Neural progenitor cell (in vitro differentiated cells): Measurements from ENCODE around the gene PLK1. TPM values are rescaled to one million over a fixed set of nuclear protein-coding genes. Genes with fewer than 3 reads are reported as not detected.
"Not testable (repeated sequence)": the region's sequence is repeated elsewhere in the genome, so short reads cannot be mapped to it uniquely, and the experiment has no call there.

Experiments
- DNase-seq: peaks from one replicate; pipeline ENCODE4 v3.0.0-alpha.2; 2016; ENCODE audit warnings: low spot score
- H2AFZ ChIP-seq: fragments of 200-600 bp; sonication (generic); replicated peaks from 2 replicates; pipeline ENCODE4 v1.6.1; 2016; ENCODE audit warnings: antibody characterized with exemption
- H3F3A ChIP-seq: fragments of 200-600 bp; sonication (generic); 2 replicates; pipeline ENCODE4 v1.6.1; 2016; ENCODE audit warnings: antibody characterized with exemption, low read depth
- H3K27ac ChIP-seq: fragments of 200-600 bp; sonication (generic); 2 replicates; pipeline ENCODE4 v1.5.1; 2016; ENCODE audit warnings: mild to moderate bottlenecking
- H3K27me3 ChIP-seq: fragments of 200-600 bp; sonication (generic); 2 replicates; pipeline ENCODE4 v1.6.1; 2016; ENCODE audit warnings: mild to moderate bottlenecking, moderate library complexity
- H3K36me3 ChIP-seq: fragments of 200-600 bp; sonication (generic); 2 replicates; pipeline ENCODE4 v1.5.1; 2016
- H3K4me1 ChIP-seq: fragments of 200-600 bp; sonication (generic); 2 replicates; pipeline ENCODE4 v1.6.1; 2016; ENCODE audit warnings: mixed run types
- H3K4me2 ChIP-seq: fragments of 200-600 bp; sonication (generic); 2 replicates; pipeline ENCODE4 v1.6.1; 2016
- H3K4me3 ChIP-seq: fragments of 200-600 bp; sonication (generic); 2 replicates; pipeline ENCODE4 v1.5.1; 2016
- H3K79me2 ChIP-seq: fragments of 200-600 bp; sonication (generic); 2 replicates; pipeline ENCODE4 v1.6.1; 2016; ENCODE audit warnings: low read depth
- H3K9ac ChIP-seq: fragments of 200-600 bp; sonication (generic); 2 replicates; pipeline ENCODE4 v1.6.1; 2016
- H3K9me3 ChIP-seq: fragments of 200-600 bp; sonication (generic); 2 replicates; pipeline ENCODE4 v1.5.1; 2016; ENCODE audit warnings: low read depth
- H4K20me1 ChIP-seq: fragments of 200-600 bp; sonication (generic); 2 replicates; pipeline ENCODE4 v1.6.1; 2016; ENCODE audit warnings: low read depth
- H3K27ac Mint-ChIP-seq: 3 replicates; pipeline ENCODE4 v1.8.0; 2021; ENCODE audit warnings: mixed read lengths
- H3K27me3 Mint-ChIP-seq: 2 replicates; pipeline ENCODE4 v1.8.0; 2022; ENCODE audit warnings: low read depth, mild to moderate bottlenecking, inconsistent platforms, moderate library complexity, mixed read lengths; ENCODE audit not compliant: insufficient read depth
- H3K36me3 Mint-ChIP-seq: 3 replicates; pipeline ENCODE4 v1.8.0; 2021; ENCODE audit warnings: mixed read lengths
- H3K4me1 Mint-ChIP-seq: 3 replicates; pipeline ENCODE4 v1.8.0; 2021; ENCODE audit warnings: mixed read lengths
- H3K4me3 Mint-ChIP-seq: 3 replicates; pipeline ENCODE4 v1.8.0; 2021; ENCODE audit warnings: mild to moderate bottlenecking, moderate library complexity, mixed read lengths
- H3K9me3 Mint-ChIP-seq: 3 replicates; pipeline ENCODE4 v1.8.0; 2020; ENCODE audit warnings: mixed read lengths
- CTCF ChIP-seq: fragments of 200-600 bp; sonication (generic); IDR thresholded peaks from 2 replicates; pipeline ENCODE4 v1.5.1; 2017; ENCODE audit warnings: antibody characterized with exemption, mild to moderate bottlenecking
- EZH2 ChIP-seq: fragments of 200-600 bp; sonication (generic); IDR thresholded peaks from 2 replicates; pipeline ENCODE4 v1.6.1; 2017; ENCODE audit warnings: antibody characterized with exemption, mild to moderate bottlenecking, moderate library complexity
- EZH2phosphoT487 ChIP-seq: fragments of 200-600 bp; sonication (generic); IDR thresholded peaks from 2 replicates; pipeline ENCODE4 v1.6.1; 2017; ENCODE audit warnings: antibody characterized with exemption
- total RNA-seq: library from RNA; depleted of rRNA; stranded (reverse); fragments of >200 nt; gene quantifications from 2 replicates; pipeline ENCODE4 v1.2.3, GENCODE V29; 2015; ENCODE audit warnings: low replicate concordance

Gene PLK1
- total RNA-seq, 1 donor from 2014 or later, result 93.5 TPM

GRCh38 chr16:23712976-23713375 is 34.3 kb downstream of the PLK1 start, which contains the start of gene ERN2:
ERN2 (minus strand) TSS chr16:23713222; CDS start chr16:23713187, 35 bp downstream.
- peaks cover 23% of the 10 kb centered on the region for H3K27me3 ChIP-seq
- no peak within 1 kb of the TSS for H3K27ac ChIP-seq
- no peaks in the 10 kb centered on the region for H3K36me3 ChIP-seq
- Mint-ChIP-seq H3K9me3 (peaks cover 16% of the 10 kb centered on the region), H3K4me3 (no peak within 1 kb of the TSS), H3K36me3 (no peaks in the 10 kb centered on the region), H3K27ac (no peak within 1 kb of the TSS), H3K27me3 (peaks cover 24% of the 10 kb centered on the region), H3K4me1 (no peaks in the 10 kb centered on the region)
- peak within 1 kb of the TSS; percentile 38 for H3K4me3 ChIP-seq
- no peaks in the 10 kb centered on the region for H4K20me1 ChIP-seq
- no peaks in the 10 kb centered on the region for H3K4me1 ChIP-seq
- no peaks in the 10 kb centered on the region for H3K9me3 ChIP-seq
- no peaks in the 10 kb centered on the region for H3F3A ChIP-seq
- TF ChIP-seq EZH2 (no peak), CTCF (no peak), EZH2phosphoT487 (no peak)
- H3K9ac ChIP-seq, result no peak within 1 kb of the TSS
- peak within 1 kb of the TSS; percentile 76 for H3K4me2 ChIP-seq
- peak within 1 kb of the TSS; percentile 98 for H2AFZ ChIP-seq
- H3K79me2 ChIP-seq, result no peaks in the 10 kb centered on the region
- DNase-seq, result peak; percentile 50

GRCh38 chr16:23716484-23716883 is 37.8 kb downstream of the PLK1 start:
- H3K9ac ChIP-seq, result no peak overlapping the region
- DNase-seq, result no peak
- H3K27me3 Mint-ChIP-seq, result peaks cover 15% of the 10 kb centered on the region

GRCh38 chr16:23722613-23723240 is 44.0 kb downstream of the PLK1 start:
- not testable (repeated sequence) for H3K27me3 ChIP-seq, H3K4me1 ChIP-seq, H3K9me3 Mint-ChIP-seq, DNase-seq, H3F3A ChIP-seq, H3K79me2 ChIP-seq, H3K36me3 Mint-ChIP-seq, H3K4me1 Mint-ChIP-seq, H3K36me3 ChIP-seq, H3K27ac Mint-ChIP-seq, H3K4me3 ChIP-seq, H3K9me3 ChIP-seq, H2AFZ ChIP-seq, H3K9ac ChIP-seq, H4K20me1 ChIP-seq, H3K27ac ChIP-seq, H3K27me3 Mint-ChIP-seq, H3K4me3 Mint-ChIP-seq, H3K4me2 ChIP-seq

More at GRCh38 chr16:23716484-23716883, 37.8 kb downstream of the PLK1 start:
- Histone ChIP-seq H4K20me1 (no peaks in the 10 kb centered on the region), H3F3A (no peaks in the 10 kb centered on the region), H3K36me3 (no peaks in the 10 kb centered on the region), H3K4me2 (no peak overlapping the region), H3K27me3 (peaks cover 23% of the 10 kb centered on the region), H3K9me3 (no peaks in the 10 kb centered on the region), H3K4me1 (no peaks in the 10 kb centered on the region), H3K27ac (no peak overlapping the region), H3K79me2 (no peaks in the 10 kb centered on the region), H2AFZ (no peak overlapping the region), H3K4me3 (no peak overlapping the region)
- Mint-ChIP-seq H3K27ac (no peak overlapping the region), H3K36me3 (no peaks in the 10 kb centered on the region), H3K9me3 (peaks cover 5% of the 10 kb centered on the region), H3K4me1 (no peaks in the 10 kb centered on the region), H3K4me3 (no peak overlapping the region)
- TF ChIP-seq EZH2 (no peak), EZH2phosphoT487 (no peak), CTCF (no peak)

GRCh38 chr16:23724096-23724784 is 45.6 kb downstream of the PLK1 start:
- Histone ChIP-seq H3F3A (no peaks in the 10 kb centered on the region), H3K36me3 (no peaks in the 10 kb centered on the region), H3K27me3 (no peaks in the 10 kb centered on the region), H3K4me1 (no peaks in the 10 kb centered on the region), H2AFZ (no peak overlapping the region), H3K4me3 (no peak overlapping the region), H3K4me2 (no peak overlapping the region), H3K27ac (no peak overlapping the region), H3K9ac (no peak overlapping the region), H4K20me1 (no peaks in the 10 kb centered on the region), H3K9me3 (no peaks in the 10 kb centered on the region), H3K79me2 (no peaks in the 10 kb centered on the region)
- no peak for DNase-seq
- H3K27ac Mint-ChIP-seq, result no peak overlapping the region
- H3K9me3 Mint-ChIP-seq, result peaks cover 7% of the 10 kb centered on the region
- no peak for TF ChIP-seq EZH2phosphoT487
- TF ChIP-seq EZH2, result no peak
- no peak for TF ChIP-seq CTCF
- peaks cover 4% of the 10 kb centered on the region for H3K4me1 Mint-ChIP-seq
- H3K4me3 Mint-ChIP-seq, result no peak overlapping the region
- H3K36me3 Mint-ChIP-seq, result no peaks in the 10 kb centered on the region
- H3K27me3 Mint-ChIP-seq, result peaks cover 2% of the 10 kb centered on the region
